NT2/D1 (cell line): ENCODE results near the gene M1AP.

Experiments used
- DNase-seq: peaks from one replicate; pipeline ENCODE4 v3.0.0-alpha.2; 2011; ENCODE audit warnings: low read depth, low spot score
- H3K27me3 ChIP-seq: 2 replicates; pipeline ENCODE4 v1.6.0; 2011; ENCODE audit warnings: mild to moderate bottlenecking; ENCODE audit not compliant: insufficient read length, insufficient read depth
- H3K36me3 ChIP-seq: 2 replicates; pipeline ENCODE4 v1.6.1; 2011; ENCODE audit warnings: mild to moderate bottlenecking, low read length, mixed read lengths; ENCODE audit not compliant: insufficient read depth, insufficient read length
- H3K4me1 ChIP-seq: 2 replicates; pipeline ENCODE4 v1.5.1; 2011; ENCODE audit not compliant: insufficient read depth, insufficient read length
- H3K4me3 ChIP-seq: 2 replicates; pipeline ENCODE4 v1.5.1; 2011; ENCODE audit warnings: low read depth; ENCODE audit not compliant: insufficient read length
- H3K9ac ChIP-seq: 2 replicates; pipeline ENCODE4 v1.6.0; 2011; ENCODE audit warnings: low read depth; ENCODE audit not compliant: insufficient read length
- H3K9me3 ChIP-seq: 2 replicates; pipeline ENCODE4 v1.5.1; 2011; ENCODE audit warnings: mild to moderate bottlenecking, low read length; ENCODE audit not compliant: insufficient read depth
- SUZ12 ChIP-seq: IDR thresholded peaks from 2 replicates; pipeline ENCODE4 v1.6.1; 2011; ENCODE audit not compliant: insufficient read length, insufficient read depth; ENCODE audit errors: extremely low read depth
- YY1 ChIP-seq: IDR thresholded peaks from 2 replicates; pipeline ENCODE4 v1.6.1; 2011; ENCODE audit not compliant: insufficient read length, insufficient read depth
- ZNF274 ChIP-seq: IDR thresholded peaks from 2 replicates; pipeline ENCODE4 v1.6.1; 2011; ENCODE audit warnings: mild to moderate bottlenecking, low read depth, low read length

Gene M1AP

GRCh38 chr2:74603282-74604000 is 44.7 kb downstream of the M1AP start:
- Histone ChIP-seq H3K9me3 (no peaks in the 10 kb centered on the region), H3K27me3 (no peaks in the 10 kb centered on the region), H3K9ac (no peak overlapping the region), H3K4me3 (no peak overlapping the region), H3K36me3 (no peaks in the 10 kb centered on the region), H3K4me1 (no peaks in the 10 kb centered on the region)
- TF ChIP-seq YY1 (no peak), SUZ12 (no peak), ZNF274 (no peak)
- no peak for DNase-seq

GRCh38 chr2:74602586-74603281 is 45.4 kb downstream of the M1AP start:
- no peaks in the 10 kb centered on the region for H3K4me1 ChIP-seq
- no peak for DNase-seq
- TF ChIP-seq ZNF274 (no peak), SUZ12 (no peak), YY1 (no peak)

GRCh38 chr2:74599676-74600075 is 48.5 kb downstream of the M1AP start:
- H3K9ac ChIP-seq = no peak overlapping the region
- no peak for DNase-seq
- H3K9me3 ChIP-seq = no peaks in the 10 kb centered on the region
- no peak overlapping the region for H3K4me3 ChIP-seq
- no peaks in the 10 kb centered on the region for H3K27me3 ChIP-seq
- TF ChIP-seq YY1 = no peak
- TF ChIP-seq ZNF274 = no peak
- no peak for TF ChIP-seq SUZ12
- no peaks in the 10 kb centered on the region for H3K36me3 ChIP-seq
- H3K4me1 ChIP-seq = no peaks in the 10 kb centered on the region

More at GRCh38 chr2:74602586-74603281, 45.4 kb downstream of the M1AP start:
- Histone ChIP-seq H3K9me3 (no peaks in the 10 kb centered on the region), H3K27me3 (no peaks in the 10 kb centered on the region), H3K9ac (no peak overlapping the region), H3K4me3 (no peak overlapping the region), H3K36me3 (no peaks in the 10 kb centered on the region)

GRCh38 chr2:74597410-74597809 is 50.7 kb downstream of the M1AP start:
- H3K27me3 ChIP-seq = no peaks in the 10 kb centered on the region
- no peaks in the 10 kb centered on the region for H3K36me3 ChIP-seq
- no peaks in the 10 kb centered on the region for H3K4me1 ChIP-seq
- no peak for DNase-seq
- H3K9ac ChIP-seq = no peak overlapping the region
- H3K9me3 ChIP-seq = no peaks in the 10 kb centered on the region
- no peak for TF ChIP-seq ZNF274
- no peak overlapping the region for H3K4me3 ChIP-seq

- Histone ChIP-seq H3K4me3 (no peak overlapping the region), H3K9ac (no peak overlapping the region), H3K9me3 (no peaks in the 10 kb centered on the region), H3K27me3 (no peaks in the 10 kb centered on the region), H3K4me1 (no peaks in the 10 kb centered on the region), H3K36me3 (no peaks in the 10 kb centered on the region)
- TF ChIP-seq ZNF274 (no peak), YY1 (no peak), SUZ12 (no peak)
- no peak for DNase-seq
These were observed 51.5 kb downstream of the M1AP start for GRCh38 chr2:74596584-74596983.

GRCh38 chr2:74593826-74594772 is 54.0 kb downstream of the M1AP start:
- H3K4me1 ChIP-seq = no peaks in the 10 kb centered on the region
- no peaks in the 10 kb centered on the region for H3K9me3 ChIP-seq
- DNase-seq = no peak
- no peaks in the 10 kb centered on the region for H3K36me3 ChIP-seq
- TF ChIP-seq ZNF274 (no peak), SUZ12 (no peak), YY1 (no peak)
- no peak overlapping the region for H3K4me3 ChIP-seq
- no peaks in the 10 kb centered on the region for H3K27me3 ChIP-seq
- H3K9ac ChIP-seq = no peak overlapping the region

GRCh38 chr2:74588664-74589063 is 59.5 kb downstream of the M1AP start:
- no peak for DNase-seq
- H3K36me3 ChIP-seq = no peaks in the 10 kb centered on the region
- no peak overlapping the region for H3K4me3 ChIP-seq
- H3K4me1 ChIP-seq = no peaks in the 10 kb centered on the region
- no peaks in the 10 kb centered on the region for H3K9me3 ChIP-seq
- no peaks in the 10 kb centered on the region for H3K27me3 ChIP-seq
- TF ChIP-seq SUZ12 (no peak), YY1 (no peak), ZNF274 (no peak)
- H3K9ac ChIP-seq = no peak overlapping the region
